CD4-positive, alpha-beta T cell treated with Interleukin-4 for 1 hour (primary cell): ENCODE results near the gene GNG7.

Experiments
- DNase-seq, 2 donors: peaks; one replicate each; pipeline ENCODE4 v3.0.0-alpha.2; 2020 to 2022

Gene GNG7

DNA sequence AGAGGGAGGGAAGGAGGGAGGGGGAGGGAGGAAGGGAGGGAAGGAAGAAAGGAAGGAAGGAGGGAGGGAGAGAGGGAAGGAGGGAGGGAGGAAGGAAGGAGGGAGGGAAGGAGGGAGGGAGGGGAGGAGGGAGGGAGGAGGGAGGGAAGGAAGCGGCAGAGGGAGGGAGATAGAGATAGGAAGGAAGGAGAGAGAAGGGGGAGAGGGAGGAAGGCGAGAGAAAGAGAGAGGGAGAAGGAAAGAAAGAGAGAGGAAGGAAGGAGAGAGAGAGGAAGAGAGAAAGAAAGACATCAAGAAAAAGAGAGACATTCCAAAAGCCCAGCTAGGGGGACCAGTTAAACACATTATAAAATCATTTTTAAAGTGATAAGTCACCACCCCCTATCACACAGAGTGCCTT is 62.5 kb downstream of the GNG7 start:
- DNase-seq, result no peak

- DNase-seq, result no peak
Measured at GRCh38 chr19:2638417-2638940, 64.0 kb downstream of the GNG7 start.

- peak; percentile 78 to 79 for DNase-seq
Measured at GRCh38 chr19:2636897-2637683, 65.4 kb downstream of the GNG7 start.

- no peak for DNase-seq
Measured at GRCh38 chr19:2636141-2636896, 66.2 kb downstream of the GNG7 start.

DNA sequence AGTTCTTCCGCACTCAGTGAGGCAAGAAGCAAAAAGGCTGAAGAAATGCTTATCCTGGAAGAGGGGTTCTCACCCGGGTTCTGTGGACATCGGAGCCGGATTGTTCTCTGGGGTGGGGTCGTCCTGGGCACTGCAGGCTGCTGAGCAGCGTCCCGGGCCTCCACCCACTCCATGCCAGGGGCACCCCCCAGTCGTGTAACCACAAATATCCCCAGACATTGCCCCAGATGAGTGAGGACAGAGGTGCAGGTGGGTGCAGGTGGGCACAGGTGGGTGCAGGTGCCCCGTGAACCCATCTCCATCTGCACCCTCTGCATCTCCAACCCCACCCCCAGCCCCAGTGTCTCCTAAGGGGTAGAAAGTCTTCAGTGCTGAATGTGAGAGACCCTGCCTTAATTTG is 67.5 kb downstream of the GNG7 start:
- no peak for DNase-seq

DNA sequence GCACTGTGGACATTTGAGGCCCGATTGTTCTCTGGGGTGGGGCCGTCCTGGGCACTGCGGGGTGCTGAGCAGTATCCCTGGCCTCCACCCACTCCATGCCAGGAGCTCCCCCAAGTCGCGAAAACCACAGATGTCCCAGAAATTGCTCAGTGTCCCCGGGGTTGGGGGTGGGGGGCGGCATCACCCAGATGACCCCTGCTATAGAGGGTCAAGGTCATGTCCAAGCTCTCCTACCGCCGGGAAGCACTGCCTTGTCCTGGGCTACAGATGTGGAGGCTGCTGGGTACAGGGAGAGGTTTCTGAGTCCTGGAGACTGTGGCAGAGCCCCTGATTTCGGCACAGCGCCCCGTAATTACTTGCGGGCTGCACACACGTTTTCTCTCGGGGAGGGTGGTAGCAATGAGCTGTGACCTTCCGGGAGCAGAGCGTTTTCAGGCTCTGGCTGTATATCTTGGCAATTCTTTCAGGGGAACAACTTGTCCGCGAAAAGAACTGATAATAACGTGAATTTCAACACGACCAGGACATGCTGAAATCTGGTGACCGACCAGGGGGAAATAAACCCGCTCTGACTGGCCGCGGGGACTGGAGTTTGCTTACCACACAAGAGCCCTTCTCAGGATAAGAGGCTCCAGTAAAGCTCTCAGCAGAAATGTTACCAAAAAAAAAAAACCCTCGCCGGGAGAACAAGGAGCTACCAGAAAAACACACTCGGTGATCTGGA is 68.1 kb downstream of the GNG7 start:
- DNase-seq, result no peak

GRCh38 chr19:2633693-2634075 is 68.8 kb downstream of the GNG7 start:
- DNase-seq, result no peak

DNA sequence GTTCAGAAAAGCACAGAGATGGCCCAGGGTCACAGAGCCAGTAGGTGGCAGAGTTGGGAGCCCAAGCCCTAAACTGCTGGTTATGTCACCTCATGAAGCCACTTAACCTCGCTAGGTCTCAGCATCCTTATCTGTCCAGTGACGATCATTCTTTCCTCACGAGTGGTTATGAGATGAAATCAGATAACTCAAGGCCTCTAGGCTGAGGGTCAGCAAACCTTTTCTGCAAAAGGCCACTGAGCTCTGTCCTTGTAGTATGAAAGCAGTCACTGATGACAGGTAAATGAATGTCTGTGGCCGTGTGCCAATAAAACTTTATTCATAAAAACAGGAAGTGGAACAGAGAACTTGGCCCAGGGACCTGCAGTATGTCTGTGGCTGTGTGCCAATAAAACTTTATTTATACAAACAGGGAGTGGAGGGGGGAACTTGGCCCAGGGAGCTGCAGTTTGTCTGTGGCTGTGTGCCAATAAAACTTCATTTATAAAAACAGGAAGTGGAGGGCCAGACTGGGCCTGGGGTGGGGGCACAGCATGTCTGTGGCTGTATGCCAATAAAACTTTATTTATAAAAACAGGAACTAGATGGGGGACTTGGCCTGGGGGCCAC is 71.2 kb downstream of the GNG7 start:
- DNase-seq, result peak; percentile 39 to 52

- no peak for DNase-seq
Measured at GRCh38 chr19:2630352-2631001, 72.0 kb downstream of the GNG7 start.

- peak; percentile 63 to 65 for DNase-seq
Measured at GRCh38 chr19:2629491-2630351, 72.8 kb downstream of the GNG7 start.

DNA sequence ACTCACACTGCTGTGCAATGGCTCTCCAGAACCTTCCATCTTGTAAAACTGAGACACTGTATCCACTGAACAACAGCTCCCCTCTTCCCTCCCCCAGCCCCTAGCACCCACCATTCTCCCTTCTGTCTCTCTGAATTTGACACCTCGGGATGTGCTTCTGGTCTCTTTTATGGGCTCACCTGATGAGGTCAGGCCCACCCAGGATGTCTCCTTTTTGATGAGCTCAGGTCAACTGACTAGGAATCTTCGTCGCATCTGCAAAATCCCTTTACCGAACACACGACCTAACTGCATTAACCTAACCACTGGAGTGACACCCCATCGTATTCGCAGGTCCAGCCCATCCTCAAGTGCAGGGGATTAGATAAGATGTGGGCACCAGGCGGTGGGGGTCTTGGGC is 73.9 kb downstream of the GNG7 start:
- no peak for DNase-seq

DNA sequence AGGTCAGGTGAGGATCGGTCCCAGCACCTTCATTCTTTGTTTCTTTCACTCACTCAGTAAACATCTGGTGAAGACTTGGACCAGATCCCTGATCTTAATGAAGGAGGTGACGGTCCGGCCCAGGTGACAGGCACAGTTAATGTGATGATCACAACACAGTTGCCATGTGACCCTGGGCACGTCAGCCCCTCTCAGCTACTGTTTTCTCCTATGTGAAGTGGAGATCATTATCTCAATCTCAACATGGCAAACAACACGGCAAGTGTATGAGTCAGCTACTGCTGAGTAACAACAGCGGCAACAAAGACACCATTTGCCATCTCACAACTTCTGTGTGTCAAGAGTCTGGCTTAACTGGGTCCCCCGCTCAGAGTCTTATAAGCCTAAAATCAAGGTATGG is 74.6 kb downstream of the GNG7 start:
- no peak for DNase-seq

DNA sequence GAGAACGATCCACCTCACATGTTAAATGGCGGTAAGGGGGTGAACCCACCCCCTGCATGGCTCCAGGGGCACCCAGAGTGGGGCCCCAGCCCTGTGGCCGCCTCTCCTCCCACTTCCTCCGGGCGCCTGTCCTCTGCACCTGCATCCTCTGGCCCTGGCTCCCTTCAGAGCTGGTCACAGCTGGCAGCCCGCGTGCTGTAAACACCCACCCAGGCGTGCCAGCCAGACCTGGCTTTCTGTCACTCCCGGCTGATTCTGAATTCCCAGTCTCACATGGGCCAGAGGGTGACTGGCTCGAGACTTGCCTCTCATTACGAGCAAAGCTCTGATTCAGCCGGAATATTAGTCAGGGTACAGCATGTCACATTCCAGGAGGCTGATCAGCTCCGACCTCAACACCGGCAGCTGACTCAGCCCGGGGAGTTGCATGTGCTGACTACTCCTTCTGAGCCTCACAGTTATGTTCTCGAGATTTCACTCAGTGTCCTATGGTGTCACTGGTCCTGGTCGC is 75.1 kb downstream of the GNG7 start:
- DNase-seq, result peak in 1 of 2 donors; percentile 77

GRCh38 chr19:2625434-2625833 is 77.1 kb downstream of the GNG7 start:
- DNase-seq, result peak in 1 of 2 donors; percentile 64

GRCh38 chr19:2624537-2625091 is 77.9 kb downstream of the GNG7 start:
- no peak for DNase-seq

DNA sequence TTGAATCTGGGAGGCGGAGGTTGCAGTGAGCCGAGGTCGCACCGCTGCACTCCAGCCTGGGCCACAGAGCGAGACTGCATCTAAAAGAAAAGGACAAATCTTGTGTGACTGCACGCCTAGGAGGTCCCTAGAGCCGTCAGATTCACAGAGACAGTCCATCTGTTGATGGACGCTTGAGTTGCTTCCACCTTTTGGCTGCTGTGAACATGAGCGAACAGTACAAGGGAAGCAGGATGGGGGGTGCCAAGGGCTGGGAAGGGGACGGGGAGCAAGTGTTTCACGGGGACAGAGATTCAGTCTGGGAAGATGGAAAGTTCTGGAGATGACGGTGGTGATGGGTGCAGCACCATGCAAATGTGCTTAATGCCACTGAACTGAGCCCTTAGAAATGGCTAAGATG is 78.7 kb downstream of the GNG7 start:
- DNase-seq, result no peak

- peak; percentile 84 to 86 for DNase-seq
Measured at GRCh38 chr19:2622371-2622961, 80.0 kb downstream of the GNG7 start.

DNA sequence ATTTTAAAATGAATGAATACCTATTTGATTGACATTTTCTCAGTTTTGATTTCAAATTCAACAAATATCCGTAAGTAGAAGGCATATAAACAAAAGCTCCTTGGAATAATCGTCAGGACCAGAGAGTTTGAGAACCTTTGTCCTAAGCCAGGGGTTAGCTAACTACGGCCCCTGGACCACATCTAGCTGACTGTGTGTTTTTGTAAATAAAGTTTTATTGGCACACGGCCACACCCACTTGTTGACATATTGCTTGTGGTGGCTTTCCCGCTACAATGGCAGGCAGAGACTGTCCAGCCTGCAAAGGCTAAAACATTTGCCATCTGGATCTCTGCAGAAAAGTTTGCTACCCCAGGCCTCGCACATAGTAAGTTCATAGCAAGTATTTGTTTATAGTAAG is 83.4 kb downstream of the GNG7 start:
- DNase-seq, result no peak

GRCh38 chr19:2618611-2619010 is 83.9 kb downstream of the GNG7 start:
- DNase-seq, result peak; percentile 66 to 82

GRCh38 chr19:2617393-2618165 is 84.9 kb downstream of the GNG7 start:
- DNase-seq, result no peak
